ENCODE measurements around the gene GPR37L1.
A peak's percentile ranks its signal among the peaks of the same experiment; 100 is the strongest.

The GPR37L1 gene, protein sequence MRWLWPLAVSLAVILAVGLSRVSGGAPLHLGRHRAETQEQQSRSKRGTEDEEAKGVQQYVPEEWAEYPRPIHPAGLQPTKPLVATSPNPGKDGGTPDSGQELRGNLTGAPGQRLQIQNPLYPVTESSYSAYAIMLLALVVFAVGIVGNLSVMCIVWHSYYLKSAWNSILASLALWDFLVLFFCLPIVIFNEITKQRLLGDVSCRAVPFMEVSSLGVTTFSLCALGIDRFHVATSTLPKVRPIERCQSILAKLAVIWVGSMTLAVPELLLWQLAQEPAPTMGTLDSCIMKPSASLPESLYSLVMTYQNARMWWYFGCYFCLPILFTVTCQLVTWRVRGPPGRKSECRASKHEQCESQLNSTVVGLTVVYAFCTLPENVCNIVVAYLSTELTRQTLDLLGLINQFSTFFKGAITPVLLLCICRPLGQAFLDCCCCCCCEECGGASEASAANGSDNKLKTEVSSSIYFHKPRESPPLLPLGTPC

DNA sequence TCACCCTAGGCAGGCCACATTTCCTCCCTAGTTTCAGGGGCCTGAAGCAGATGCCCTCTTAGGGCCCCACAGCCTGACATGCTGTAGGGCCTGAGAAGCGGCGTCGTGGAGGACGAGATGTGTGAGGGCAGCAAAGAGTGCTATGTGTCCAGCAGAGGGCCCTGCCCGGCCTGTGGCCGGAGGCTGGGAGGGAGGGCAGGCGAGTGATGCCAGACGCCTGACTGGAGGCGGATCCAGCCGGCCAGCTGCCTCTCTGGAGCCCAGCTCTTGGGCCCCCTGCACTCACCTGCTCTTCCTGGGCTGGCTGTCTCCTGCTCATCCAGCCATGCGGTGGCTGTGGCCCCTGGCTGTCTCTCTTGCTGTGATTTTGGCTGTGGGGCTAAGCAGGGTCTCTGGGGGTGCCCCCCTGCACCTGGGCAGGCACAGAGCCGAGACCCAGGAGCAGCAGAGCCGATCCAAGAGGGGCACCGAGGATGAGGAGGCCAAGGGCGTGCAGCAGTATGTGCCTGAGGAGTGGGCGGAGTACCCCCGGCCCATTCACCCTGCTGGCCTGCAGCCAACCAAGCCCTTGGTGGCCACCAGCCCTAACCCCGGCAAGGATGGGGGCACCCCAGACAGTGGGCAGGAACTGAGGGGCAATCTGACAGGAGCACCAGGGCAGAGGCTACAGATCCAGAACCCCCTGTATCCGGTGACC is at the start of gene GPR37L1:
Gene GPR37L1 (plus strand): TSS at position 279 of the 697 bp plus-strand sequence. CDS start 47 bp downstream, at position 326.
- DNase-seq = no peak

DNA sequence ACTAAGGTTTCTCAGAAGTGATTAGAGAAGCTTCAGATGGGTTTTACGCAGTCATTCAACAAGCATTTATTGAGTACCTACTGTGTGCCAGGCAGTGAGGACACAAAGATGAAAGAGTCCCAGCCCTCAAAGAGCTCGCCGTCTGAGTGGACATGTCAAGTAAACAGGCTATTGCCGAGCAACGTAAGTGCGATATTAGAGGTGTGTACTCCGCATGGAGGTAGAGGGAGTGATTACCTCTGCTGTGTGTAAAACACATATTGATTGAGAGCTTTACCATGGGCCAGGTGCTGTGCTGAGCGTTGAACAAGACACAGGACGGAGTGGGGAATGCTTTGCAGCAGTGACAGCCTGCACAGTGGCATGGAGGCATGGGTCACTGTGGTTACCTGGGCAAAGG is 49.5 kb upstream of the GPR37L1 start:
- DNase-seq = no peak

DNA sequence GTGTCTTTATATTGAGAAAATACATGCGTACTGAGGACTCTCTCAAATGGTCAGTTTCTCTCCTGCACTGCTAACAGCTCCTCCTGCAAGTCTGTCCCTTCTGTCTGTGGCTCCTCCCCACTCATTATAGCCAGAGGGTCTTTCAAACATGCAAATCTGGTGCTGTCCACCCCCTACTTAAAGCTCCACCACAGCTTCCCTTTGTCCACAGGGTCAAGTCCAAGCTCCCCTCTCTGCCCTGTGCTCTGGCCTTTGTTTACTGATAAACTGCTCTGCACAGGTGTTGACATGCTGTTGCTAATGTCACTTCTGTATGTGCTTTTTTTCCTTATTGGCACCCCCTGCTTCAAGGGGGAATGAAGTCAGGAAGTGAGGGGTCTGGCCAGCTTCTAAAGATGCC is 47.7 kb upstream of the GPR37L1 start:
- no peak for DNase-seq

DNA sequence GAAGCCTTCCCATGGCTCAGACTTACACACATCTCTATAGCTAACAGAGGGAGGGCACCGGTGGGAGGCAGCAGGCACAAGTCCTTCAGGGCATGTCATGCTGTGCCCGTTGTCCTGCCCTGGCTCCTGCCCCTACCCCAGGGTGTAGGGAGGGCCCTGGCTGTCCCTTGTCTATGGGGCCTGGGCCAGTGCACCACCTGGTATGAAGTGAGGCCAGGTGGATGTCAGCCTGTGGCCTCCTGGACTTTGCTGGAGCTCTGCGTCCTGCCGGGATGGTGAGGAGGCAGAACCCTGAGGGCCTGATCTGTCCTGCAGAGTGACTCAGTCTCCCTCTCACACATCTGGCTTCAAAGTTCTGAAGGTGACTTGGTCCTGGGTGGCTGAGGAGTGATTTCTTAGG is 47.3 kb upstream of the GPR37L1 start:
- DNase-seq = no peak

DNA sequence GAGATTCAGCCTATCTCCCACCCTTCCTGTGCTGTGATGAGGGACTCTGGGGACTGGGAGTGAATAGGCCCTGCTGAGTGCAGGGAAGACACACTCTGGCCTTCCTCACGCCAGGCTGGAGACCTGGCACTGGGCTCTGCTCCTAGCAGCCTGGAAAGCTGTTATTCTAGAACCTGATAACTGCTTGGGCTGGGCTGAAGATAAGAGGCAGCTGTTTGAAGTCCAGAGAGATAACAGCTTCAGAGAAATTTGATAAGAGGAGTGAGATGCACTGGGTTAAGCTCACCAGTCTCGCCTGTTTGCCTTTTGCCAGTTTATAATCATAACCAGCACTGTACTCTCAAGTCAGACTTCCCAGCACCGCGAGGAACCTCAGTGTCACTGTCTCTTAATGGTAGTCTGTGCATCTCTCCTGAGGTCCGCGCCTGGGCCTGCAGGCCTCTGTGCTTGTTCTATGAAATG is 46.6 kb upstream of the GPR37L1 start:
- no peak for DNase-seq

DNA sequence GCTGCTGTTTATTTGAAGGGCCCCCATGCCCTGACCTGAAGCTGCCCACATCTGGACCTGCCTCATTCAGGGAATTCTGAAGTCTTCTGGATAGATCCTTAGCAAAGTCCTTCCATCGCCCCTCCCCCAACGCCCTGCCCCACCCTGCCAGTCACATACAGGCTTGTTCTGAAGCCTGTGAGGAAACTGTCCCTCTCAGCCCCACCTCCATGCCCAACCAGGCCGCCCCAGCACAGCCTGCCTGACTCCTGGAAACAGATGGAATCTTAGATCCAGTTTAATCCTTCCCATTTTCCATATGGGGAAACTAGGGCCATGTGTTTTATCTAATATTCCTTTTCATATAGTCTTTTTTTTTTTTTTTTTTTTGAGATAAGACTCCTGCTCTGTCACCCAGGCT is 44.5 kb upstream of the GPR37L1 start:
- no peak for DNase-seq

DNA sequence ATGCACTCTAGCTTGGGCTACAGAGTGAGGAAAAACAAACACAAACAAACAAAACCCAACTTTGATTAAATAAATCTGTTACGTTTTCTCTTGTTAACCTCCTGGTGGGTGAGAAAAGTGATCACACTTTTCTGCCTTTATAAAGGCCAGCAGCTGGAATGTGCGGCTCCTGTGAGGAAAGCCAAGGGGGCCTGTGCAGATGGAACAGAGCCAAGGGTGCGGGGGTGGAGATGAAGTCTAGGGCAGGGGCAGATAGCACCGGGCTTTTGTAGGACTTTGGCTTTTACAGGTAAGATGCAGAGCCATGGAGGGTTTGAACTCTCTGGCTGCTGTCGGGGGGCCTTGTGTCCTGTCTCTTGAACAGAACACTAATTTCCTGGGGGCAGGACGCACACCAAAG is 40.7 kb upstream of the GPR37L1 start:
- peak; percentile 54 for DNase-seq

DNA sequence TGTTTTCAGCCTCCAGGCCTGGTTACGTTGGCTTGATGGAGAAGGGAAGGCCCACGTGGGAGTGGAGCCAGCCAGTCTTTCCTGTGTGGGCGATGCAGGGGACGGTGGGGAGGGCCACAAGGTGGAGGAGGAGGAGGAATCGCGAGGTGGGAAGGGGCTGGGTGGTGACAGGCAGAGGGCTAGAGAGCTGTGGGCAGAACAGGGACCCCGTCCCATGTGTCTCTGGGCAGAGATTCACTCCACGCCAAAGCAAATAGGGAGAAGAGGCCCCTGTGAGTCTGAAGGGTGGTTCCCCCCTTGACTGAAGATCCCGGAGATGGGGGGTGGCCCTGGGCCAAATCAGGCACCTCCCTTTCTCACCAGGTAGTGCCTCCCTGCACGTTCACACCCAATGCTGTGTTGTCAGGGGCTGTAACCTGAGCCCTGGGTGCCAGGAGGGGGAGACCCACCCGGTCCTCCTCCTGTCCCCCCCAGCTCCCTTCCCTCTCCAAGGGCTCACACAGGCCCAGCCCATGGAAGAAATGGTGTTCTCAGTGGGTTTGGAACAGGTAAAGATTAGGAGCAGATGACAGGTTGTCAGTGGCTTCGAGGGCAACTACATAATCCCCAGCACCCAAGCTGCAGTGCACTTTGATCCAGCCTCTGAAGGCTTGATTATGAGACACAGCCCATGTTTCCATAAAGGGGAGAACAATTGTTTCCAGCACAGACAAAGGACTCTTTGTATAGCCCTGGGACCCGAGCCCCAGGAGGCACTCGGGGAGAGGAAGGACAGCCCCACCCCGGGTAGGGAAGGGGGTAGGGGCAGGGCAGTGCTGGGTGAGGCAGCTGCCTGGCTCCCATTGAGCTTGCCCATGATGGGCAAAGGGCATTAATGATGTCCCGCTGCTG is 37.7 kb upstream of the GPR37L1 start:
- DNase-seq = peak; percentile 95

DNA sequence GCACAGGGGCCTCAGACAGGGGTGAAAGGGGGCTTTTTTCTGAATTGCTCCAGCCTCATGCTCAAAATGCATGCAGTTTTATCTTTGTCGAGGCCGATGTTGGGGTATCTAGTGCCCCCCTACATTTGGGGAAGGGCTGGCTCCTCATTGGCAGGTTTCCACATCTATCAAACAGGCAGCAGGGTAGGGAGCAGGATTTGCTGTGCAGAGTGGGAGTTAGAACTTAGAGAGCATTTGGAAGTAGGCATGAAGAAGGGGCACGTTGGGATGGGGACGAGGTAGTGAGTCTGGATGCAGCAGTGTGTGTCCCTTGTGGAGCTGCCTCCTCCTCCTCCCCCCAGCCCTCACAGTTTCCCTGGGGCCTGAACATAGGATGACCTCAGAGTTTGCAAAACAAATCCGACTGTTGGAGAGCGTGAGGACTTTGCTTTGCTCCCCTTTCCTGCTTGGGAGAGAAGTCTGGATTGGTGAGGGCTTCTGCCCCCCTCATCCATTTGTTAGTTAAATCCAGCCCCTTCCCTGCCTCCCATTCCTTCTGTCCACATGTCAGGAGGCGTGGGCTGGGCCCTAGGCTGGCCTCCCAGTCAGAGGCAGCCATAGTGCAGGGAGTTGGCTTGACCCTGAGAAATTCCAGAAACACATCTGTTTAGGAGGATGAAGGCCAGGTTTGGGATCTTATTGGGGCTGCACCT is 36.9 kb upstream of the GPR37L1 start:
- DNase-seq = peak; percentile 56

DNA sequence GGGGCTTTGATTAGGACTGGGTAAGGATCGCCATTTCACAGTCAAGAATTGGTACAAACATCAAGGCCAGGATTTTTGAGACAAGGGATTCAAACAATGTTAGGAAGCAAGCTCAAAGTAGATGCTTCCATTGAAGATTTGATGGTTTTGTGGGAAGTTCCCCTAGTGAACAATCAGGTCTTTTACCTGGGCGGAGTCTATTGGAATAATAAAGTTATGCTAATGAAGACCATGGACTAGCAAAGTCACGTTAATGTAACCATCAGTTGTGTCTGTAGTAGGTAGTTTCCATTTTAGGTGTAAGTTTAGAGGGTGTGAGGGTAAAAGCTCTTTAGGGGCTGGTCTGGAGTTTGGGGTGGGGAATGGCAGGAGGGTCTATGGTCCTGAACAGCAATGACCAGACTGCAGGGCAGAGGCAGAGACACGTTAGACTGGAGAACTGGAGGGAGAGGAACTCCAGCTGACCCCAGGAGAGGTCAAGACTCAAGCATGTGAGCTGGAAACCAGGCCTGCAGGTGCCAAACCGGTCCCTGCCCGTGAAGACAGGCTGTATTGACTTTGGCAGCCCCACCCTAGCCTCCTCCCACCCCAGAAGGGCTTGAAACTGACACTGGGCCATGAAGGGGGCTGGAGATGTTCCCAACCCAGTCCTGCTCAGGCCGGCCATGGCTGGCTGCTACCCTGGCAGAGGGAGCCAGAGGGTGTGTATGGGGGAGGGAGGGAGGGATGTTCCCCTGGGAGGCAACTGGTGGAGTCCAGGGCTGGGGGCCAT is 36.0 kb upstream of the GPR37L1 start:
- DNase-seq = peak; percentile 48

DNA sequence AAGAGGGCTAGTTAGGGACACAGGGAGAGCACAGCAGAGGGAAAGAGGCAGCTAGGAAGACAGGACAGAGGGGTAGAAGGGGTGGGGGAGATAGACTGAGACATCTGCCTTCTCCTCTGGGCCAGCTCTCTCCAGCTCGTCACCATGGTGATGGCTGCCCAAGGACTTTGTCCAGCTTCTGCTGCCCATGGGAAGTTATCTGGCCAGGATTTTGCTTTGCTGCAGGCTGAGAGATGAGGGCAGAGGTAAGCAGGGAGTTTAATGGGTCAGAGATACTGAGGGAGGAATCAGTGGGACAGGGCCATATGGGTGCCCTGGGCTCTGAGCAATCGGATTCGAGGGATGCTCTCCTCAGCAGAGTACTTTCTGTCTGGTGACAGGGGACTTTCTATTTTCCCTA is 34.5 kb upstream of the GPR37L1 start:
- DNase-seq = peak; percentile 27

DNA sequence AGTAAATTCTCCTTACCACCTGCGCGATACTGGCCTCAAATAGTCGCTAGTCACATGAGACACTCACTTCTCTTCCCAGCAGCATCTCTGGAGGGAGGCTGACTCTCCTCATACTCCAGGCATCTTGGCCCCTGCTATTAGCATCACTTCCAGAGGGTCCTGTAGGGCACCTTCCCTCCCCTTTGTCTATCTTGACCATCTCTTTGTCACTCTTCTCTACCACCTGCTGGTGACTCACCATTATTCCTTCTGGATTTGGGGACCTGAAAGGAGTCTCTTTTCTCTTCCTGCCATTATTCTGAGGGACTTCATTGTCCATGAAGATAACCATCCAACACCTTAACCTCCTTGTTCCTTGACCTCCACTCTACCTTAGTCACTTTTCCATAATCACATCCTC is 31.7 kb upstream of the GPR37L1 start:
- no peak for DNase-seq

DNA sequence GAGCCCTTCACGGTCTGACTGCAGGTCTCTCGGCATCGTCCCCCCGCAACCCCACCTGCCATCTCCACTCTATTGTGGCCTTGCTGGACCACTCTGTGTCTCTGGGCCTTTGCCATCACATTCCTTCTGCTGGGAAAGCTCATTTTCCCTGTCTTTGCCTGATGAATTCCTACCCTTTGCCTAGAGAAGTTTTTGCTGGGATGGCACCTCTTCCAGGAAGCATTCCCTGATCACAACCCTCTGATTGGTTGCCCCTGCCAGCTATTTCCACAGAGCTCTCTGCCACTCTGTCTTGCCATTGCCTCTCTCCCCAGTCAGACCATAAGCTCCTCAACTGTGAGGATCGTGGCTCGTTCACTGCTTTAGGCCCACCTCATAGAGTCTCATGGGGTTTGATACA is 28.9 kb upstream of the GPR37L1 start:
- DNase-seq = no peak

DNA sequence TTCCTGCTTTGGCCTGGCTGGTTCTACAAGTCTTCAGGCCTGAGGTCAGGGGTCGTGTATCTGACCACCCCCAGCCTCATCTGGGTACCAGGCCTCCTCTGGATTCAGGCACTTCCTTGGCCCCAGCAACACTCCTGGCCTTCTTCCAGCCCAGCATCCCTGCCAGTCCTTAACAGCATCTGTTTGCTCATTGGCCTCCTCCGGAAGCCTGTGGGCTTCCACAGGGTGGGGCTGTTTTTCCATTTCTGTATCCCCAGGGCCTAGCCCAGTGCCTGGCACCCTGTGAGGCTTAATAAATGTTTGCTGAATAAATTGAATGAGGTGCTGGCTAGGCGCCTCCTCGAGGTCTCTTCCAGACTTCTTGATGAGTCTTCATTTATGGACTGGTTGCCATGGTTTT is 21.5 kb upstream of the GPR37L1 start:
- peak; percentile 58 for DNase-seq

DNA sequence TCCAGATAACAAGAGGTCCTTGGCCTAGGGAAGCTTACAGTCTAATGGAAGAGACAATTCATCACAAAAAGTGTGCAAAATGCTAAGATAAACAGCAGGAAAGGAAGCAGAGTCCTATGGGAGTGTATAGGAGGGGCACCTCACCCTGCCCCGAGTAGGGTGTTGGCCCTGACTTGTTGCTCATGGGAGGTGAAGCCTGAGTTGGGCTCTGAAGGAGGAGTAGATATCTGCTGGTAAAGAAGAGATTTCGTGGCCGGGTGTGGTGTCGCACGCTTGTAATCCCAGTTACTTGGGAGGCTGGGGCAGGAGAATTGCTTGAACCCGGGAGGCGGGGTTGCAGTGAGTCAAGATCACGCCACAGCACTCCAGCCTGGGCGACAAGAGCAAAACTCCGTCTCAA is 18.6 kb upstream of the GPR37L1 start:
- no peak for DNase-seq

DNA sequence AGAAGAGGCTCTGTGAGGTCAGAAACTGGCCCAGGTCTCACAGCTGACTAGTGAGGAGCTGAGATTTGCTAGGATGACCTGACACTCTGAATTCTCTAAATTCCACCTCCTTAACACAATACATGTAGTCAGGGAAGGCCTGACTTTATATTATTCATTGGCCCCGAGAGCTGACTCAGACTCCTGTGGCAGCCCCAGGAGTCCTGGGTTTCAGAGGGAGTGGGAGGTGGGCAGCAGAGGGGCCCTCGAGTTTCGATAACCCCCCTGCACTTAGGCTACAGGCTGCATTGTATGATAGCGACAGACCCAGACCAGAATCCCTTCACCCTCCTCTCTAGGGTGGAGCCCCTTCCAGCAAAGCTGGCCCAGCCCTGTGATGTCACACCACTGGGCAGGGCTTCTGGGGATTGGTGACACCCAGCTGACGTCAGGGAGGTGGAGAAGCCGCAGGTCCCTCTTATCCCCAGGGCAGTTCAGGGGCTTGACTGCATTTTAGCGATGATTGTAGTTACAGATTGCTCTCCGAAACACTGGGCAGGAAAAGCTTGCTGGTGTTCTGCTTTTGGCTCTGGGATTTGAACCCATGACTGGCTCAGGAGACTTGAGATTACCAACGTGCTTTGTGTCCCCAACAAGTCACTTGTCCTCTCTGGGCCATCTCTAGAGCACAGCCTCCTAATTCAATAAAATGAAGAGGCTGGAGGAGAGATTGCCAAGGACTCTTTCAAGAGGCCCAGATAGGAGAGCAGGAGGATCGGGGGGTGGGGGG is 17.0 kb upstream of the GPR37L1 start:
- DNase-seq = no peak

DNA sequence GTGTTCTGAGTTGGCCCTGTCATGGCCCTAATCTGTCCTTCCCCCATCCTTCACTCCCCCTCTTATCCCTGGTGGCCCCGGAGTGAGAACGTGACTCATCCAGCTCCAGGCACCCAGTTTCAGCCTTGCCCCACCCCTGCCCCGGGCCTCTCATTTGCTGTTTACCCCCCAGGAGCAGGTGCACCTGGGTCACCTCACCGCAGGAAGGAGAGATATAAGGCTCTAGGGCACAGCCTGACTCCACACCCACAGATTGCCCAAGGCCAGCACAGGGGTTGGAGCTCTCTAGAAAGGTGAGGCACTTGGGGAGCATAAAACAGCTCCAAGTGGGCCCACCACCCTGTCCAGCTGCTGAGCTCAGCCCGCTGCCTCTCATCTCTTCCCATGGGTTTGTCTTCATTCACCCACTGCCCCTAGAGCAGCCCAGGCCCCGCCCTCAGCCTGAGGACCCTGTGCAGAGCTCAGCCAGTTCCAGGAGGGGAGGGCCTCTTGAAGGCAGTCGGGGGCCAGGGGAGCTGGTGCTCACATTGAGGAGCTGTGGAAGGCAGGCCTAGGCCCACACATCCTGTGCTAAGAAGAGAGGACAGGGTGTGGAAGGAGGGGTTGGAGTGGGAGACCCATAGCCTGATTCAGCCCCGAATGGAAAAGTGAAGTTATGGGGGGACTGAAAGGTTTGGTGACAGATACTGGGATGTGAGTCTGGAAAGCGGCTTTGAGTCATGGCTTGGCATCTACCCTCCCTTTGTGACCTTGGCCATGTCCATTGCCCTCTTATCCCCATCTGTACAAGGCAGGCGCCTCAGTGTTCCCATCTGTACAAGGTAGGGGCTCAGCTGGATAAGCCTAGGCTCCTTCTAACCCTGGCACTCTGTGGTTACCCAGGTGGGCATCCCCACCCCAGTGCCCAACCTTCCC is 16.1 kb upstream of the GPR37L1 start:
- DNase-seq = peak; percentile 28

DNA sequence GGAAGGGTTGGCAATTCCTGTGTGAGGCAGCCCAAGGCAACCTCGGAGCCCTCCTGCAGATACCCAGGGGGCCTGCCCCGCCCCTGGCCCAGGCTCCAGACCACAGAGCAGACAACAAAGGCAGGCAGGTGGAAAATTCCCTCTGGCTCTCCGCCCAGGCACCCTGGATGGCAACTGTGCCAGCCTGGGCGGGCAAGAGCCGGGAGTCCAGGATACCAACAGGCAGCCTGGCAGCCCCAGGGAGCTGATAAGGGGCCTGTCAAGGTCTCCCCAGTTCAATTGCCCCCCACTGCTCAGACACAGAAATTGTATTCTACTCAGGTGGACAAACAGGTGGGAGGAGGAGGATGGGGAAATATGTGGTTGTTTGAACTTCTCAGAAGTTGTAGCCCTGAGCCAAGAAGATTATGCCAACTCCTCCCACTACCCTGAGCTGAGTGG is 15.4 kb upstream of the GPR37L1 start:
- DNase-seq = peak; percentile 97

Measured in COR-L47 (cell line).